Stimulated activated CD8-positive, alpha-beta memory T cell treated with anti-CD3 and anti-CD28 coated beads, Interleukin-15, amount 100 ng/mL, for 4 hours (primary cell): Measurements from ENCODE around the gene RNF183.
"Not testable (repeated sequence)": the region's sequence is repeated elsewhere in the genome, so short reads cannot be mapped to it uniquely, and the experiment has no call there.

ENCODE experiments used
- DNase-seq, 2 donors: peaks; one replicate each; pipeline ENCODE4 v3.0.0-alpha.2; 2020; ENCODE audit warnings: low read depth in 2 of 2

The RNF183 gene

GRCh38 chr9:113274474-113275156 is 28.6 kb downstream of the RNF183 start:
- DNase-seq, result no peak

GRCh38 chr9:113269871-113270270 is 33.3 kb downstream of the RNF183 start:
- DNase-seq, result no peak

DNA sequence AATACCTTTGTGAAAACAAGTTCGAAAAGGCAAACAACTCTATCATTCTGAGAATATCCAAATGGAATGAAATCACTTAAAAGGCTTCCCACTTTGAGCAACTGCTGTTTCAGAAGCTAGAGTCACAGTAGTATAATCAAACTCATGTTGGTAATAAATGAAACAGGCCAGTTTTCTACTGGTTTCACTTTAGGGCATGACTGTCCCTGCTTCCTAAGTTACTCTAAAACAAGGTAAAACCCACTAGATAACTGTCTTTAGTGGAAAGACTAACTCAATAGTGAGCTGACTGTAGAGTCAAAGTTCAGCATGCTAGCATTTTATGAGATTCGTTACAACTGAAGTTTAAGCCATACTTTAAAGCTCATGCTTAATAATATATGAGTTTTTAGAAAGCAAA is 33.8 kb downstream of the RNF183 start:
- no peak for DNase-seq

DNA sequence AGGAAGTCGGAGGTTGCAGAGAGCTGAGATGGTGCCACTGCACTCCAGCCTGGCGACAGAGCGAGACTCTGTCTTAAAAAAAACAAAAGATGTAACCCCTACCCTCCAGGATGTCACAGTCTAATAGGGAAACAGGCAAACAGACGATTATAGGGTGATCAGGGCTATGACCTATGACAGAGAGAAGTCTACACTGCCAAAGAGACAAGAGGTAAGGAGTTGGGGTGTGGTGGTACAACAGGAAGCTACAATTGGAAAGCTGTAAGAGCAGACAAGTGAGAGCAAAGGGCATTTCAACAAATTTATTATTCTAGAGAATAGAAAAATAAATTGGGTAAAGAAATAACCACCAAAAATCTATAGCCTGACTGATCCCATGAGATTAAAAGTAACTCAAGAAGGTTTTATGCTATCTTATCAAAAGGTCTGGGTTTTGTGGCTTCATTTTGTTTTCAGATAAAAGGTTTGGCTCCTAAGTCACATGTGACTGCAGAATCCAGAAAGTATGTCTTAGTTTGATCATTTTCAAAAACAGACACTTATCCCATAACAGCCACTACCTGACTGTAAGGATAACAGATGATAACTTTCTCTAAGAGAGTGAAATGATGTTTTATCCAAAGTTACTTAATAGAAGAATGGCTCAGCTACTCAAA is 35.1 kb downstream of the RNF183 start:
- no peak for DNase-seq

- DNase-seq, result no peak
Observed at GRCh38 chr9:113266174-113266573, 37.0 kb downstream of the RNF183 start.

DNA sequence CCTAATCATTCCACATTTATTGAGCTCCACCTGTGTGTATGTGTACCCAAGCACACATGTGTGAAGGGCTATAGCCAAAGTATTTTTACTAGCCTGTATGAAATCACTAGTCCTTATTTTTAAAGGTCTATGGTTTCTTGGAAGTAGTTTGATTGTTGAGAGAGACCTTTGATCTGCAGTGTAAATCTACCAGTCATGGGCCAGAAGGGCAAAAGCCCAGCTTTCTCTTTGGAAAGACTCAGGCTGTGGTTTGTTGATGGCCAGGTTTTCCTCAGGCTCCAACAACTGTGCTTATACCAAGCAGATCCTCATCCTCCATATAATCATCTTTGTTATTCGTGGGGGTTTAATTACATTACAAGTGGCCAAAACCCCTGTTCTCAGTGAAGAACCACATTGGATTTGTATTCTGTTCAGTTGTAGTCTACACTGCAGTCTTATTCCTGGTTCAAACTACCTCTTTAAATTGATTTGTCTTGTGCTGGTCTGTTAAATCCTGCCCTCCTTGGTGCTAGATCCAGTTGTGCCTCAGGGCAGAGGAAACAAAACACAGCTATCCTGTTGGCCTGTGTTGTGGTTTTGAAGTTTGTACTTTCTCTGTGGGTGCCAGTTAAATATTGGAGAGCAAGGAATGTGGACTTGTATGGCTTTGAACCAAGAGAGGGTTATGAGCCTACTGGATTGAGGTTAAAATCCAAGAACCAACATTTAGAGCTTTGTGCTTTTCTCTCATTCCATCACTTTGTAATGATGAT is 41.1 kb downstream of the RNF183 start:
- DNase-seq, result no peak

DNA sequence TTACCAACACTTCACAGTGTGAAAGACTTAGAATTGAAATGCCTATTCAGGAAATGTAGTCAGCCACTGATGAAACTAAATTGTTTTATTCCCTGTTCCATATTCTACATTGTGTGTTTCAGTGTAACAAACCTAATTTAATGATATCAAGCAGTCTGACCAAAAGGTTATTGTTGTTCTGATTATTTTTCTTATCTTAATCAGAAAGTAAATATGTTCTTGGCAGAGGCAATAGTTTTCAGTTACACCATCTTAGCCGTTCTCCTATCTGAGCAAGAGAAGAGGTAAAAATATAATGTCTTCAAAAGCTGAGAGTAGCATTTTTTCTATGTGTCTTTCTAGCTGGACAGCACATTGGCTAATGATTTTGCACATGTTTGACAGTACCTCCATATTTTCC is 44.9 kb downstream of the RNF183 start:
- DNase-seq, result no peak

GRCh38 chr9:113257863-113258262 is 45.3 kb downstream of the RNF183 start:
- DNase-seq, result no peak

DNA sequence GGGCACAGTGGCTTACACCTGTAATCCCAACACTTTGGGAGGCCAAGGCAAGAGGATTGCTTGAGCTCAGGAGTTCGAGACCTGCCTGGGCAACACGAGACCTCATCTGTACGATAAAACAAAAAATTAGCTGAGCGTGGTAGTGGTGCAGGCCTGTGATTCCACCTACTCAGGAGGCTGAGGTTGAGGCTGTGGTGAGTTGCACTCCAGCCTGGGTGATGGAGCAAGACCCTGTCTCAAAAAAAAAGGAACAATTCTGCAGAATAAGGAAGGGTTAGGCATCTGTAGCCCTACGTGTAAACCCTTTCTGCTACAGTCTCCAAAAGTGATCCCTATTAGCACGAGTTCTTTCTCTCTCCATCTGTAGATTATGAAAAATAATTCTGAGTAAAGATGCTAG is 47.7 kb downstream of the RNF183 start:
- no peak for DNase-seq

GRCh38 chr9:113254991-113255390 is 48.2 kb downstream of the RNF183 start:
- no peak for DNase-seq

DNA sequence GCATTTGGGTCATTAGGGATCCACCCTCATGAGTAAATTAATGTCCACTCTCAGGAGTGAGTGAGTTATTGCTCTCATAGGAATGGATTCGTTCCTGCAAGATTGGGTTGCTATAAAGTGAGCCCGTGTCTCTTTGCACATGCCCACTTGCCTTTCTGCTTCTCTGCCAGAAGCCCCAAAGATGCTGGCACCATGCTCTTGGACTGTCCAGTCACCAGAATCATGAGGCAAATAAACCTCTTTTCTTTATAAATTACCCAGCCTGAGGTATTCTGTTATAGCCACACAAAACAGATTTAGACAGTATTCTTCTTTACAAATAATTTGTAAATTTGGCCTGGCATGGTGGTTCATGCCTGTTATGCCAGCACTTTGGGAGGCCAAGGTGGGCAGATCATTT is 52.4 kb downstream of the RNF183 start:
- no peak for DNase-seq

DNA sequence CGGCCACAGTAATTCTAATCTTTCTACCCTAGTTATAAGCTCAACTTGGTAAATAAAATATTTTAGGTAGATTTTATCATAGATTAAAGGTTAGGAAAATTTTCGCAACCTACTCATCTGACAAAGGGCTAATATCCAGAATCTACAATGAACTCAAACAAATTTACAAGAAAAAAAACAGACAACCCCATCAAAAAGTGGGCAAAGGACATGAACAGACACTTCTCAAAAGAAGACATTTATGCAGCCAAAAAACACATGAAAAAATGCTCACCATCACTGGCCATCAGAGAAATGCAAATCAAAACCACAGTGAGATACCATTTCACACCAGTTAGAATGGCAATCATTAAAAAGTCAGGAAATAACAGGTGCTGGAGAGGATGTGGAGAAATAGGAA is 53.5 kb downstream of the RNF183 start:
- not testable (repeated sequence) for DNase-seq

DNA sequence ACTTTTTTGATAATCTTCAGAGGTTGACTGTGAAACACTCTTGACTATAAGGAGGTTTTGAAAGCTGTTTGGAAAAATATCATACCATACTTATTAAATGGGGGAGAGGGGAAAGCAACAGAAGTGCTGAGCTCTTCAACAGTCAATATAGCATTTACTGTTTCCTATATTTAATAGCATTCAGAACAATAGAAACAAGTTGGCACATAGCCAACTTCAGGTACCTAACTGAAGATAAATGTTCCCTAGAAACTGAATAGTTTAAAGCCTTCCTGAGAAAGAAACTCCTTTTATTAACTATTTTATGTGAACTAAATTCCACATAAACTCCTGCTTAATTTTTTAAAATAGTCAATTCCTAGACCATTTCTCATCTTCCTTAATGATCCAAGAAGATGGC is 55.5 kb downstream of the RNF183 start:
- no peak for DNase-seq
